Measurements from ENCODE around the gene IKBKE.

IKBKE gene

DNA sequence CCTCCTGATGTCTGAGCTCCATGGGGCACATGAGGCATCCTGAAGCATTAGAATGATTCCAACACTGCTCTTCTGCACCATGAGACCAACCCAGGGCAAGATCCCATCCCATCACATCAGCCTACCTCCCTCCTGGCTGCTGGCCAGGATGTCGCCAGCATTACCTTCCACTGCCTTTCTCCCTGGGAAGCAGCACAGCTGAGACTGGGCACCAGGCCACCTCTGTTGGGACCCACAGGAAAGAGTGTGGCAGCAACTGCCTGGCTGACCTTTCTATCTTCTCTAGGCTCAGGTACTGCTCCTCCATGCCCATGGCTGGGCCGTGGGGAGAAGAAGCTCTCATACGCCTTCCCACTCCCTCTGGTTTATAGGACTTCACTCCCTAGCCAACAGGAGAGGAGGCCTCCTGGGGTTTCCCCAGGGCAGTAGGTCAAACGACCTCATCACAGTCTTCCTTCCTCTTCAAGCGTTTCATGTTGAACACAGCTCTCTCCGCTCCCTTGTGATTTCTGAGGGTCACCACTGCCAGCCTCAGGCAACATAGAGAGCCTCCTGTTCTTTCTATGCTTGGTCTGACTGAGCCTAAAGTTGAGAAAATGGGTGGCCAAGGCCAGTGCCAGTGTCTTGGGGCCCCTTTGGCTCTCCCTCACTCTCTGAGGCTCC, 26.0 kb downstream of the IKBKE start:
- no peak for DNase-seq (ENCODE audit: low spot score)

- no peak for DNase-seq (ENCODE audit: low spot score)
Observed at GRCh38 chr1:206497363-206497762, 27.1 kb downstream of the IKBKE start.

GRCh38 chr1:206497774-206498173, 27.5 kb downstream of the IKBKE start:
- DNase-seq (ENCODE audit: low spot score): no peak

GRCh38 chr1:206498685-206499084, 28.4 kb downstream of the IKBKE start:
- DNase-seq (ENCODE audit: low spot score): no peak

GRCh38 chr1:206500046-206500445, 29.8 kb downstream of the IKBKE start:
- no peak for DNase-seq (ENCODE audit: low spot score)

GRCh38 chr1:206501881-206502280, 31.6 kb downstream of the IKBKE start:
- no peak for DNase-seq (ENCODE audit: low spot score)

DNA sequence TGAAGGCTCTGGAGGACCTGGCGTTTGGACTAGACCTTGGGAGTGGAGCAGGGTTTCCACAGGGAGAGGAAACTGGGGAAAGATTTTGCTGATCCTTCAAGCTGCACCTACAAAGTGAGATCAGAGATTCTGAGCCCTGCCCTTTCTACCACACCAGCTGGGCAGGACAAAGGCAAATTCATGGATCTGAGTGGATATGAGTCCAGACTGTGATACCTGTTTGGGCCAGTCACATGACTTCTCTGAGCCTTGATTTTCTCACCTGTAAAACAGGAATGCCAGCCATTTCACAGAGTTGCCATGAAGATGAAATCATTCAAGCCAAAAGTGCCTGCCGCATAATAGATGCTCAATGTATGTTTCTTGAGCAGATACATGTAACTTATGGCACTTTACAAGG, 32.1 kb downstream of the IKBKE start:
- no peak for DNase-seq (ENCODE audit: low spot score)

DNA sequence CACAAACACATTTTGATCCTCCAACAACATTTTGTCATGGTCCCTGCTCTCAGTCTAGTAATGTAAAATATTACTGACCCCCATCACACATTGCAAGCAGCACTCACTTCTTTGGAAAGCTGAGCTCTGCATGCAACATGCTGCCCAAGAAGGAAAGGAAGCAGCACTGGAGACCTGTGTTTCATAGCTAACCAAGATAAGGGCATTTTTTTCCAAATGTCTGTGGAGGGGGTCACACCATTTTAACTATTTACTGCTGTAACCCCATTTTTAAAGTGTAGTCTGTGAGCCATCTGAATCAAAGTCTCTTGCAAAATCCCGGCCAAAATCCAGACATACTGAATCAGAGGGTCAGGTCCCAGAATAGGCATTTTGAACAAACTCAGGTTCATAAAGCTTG, 32.5 kb downstream of the IKBKE start:
- no peak for DNase-seq (ENCODE audit: low spot score)

- DNase-seq (ENCODE audit: low spot score): no peak
Observed at GRCh38 chr1:206503591-206504362, 33.5 kb downstream of the IKBKE start.

DNA sequence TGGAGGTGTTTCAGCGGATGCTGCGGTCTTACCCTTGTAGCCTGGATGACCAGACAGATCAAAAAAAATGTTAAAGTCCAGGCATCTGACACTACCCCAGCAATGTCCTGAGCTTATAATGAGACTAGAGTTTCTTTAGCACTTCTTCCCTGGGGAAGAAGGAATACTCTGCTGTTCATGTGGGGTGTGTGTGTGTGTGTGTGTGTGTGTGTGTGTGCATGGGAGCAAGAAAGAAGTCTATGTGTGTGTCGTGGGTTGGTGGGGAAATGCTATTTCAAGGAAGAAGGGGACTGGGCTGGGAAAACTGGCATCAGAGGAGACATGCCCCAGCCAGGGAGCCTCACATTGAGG, 34.1 kb downstream of the IKBKE start:
- no peak for DNase-seq (ENCODE audit: low spot score)

DNA sequence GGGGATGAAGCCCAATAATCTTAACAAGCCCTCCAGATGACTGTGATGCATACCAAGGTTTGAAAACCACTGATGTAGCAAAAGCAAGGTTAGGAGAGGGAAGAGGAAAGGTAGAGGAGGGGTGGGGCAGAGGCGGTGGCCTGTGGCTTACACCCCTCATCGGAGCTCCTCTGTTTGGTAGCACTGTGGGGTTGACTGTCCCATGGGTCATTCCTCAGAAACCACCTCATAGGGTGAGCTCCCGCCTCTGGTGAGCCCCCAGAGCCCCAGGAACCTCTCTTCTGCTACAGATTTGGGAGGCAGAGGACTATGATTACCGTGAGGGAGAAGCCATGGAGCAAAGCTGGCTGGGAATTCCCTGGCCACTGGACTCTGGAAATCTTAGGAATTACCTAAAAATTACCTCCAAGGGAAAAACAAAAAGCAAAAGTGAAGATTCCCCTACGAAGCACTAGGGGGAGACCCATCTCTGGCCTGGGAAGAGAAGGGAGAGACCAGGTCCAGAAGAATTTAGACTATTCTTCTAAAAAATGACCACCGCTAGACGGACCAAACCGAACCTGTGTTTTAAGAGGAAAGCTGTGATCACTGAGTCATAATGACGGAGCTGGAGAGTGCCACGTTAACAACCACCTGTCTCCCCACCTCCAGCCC, 35.6 kb downstream of the IKBKE start:
- no peak for DNase-seq (ENCODE audit: low spot score)

GRCh38 chr1:206506405-206507283, 36.4 kb downstream of the IKBKE start:
- no peak for DNase-seq (ENCODE audit: low spot score)

GRCh38 chr1:206507284-206508129, 37.2 kb downstream of the IKBKE start, which contains the start of gene RASSF5:
TSS of gene RASSF5 (plus strand) at chr1:206507531. CDS start at chr1:206507603, 72 bp downstream.
- DNase-seq (ENCODE audit: low spot score): no peak

GRCh38 chr1:206508130-206508889, 38.0 kb downstream of the IKBKE start:
- no peak for DNase-seq (ENCODE audit: low spot score)

GRCh38 chr1:206508956-206509355, 38.7 kb downstream of the IKBKE start:
- no peak for DNase-seq (ENCODE audit: low spot score)

GRCh38 chr1:206509612-206510257, 39.5 kb downstream of the IKBKE start:
- DNase-seq (ENCODE audit: low spot score): no peak

DNA sequence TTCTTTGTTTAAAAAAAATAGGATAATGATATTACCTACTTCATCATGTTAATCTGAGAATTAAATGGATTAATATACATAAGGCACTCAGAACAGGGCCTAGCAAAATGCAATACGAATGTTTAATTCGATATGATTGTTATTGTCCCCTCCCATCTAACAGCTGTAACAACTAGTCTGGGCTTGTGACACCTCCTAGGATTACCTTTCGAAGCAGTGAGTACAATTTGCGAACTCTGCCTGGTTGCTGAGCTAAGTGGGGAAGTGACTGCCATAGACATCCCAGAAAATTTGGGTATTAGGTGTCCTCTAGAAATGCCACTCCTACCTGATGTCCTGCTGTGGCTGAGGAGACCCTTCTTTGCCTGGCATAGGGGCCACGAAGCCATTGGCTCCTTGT, 40.1 kb downstream of the IKBKE start:
- no peak for DNase-seq (ENCODE audit: low spot score)

DNA sequence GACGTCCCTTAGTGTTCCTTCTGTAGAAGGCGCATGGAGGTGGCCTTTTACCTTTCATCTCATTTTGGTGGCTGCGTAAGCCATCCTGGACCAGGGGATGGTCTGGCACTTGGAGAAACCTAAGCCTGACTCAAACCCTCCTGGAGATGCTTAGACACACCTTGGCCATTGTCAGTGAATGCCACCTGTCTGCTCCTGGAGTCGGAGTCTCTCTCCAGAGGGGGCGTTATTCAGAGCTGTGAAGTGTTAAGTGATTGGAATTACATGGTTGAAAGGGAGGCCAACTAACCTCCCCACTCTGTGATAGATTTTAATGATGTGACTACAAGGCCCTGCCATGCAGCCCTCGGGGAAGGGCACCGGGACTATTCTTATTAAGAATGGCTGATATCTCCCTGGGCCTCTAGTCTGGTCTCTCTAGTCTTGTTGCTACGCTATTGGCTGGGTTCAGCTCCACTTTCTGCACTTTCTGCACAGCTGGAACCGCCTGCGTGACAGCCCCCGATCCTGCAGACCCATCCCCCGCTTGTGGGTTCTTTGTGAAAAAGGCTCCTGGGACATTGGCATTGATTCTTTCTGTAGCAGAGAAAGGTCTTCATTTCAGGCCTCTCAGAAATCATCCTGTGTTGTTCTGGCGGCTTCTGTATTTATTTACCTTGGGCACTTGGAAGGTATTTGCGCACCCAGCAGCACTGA, 41.2 kb downstream of the IKBKE start:
- DNase-seq (ENCODE audit: low spot score): no peak

Measured in hematopoietic multipotent progenitor cell treated with erythropoietin and hydrocortisone succinate and interleukin-3 and kit ligand, for 17 days (in vitro differentiated cells).